WTC11 (cell line): ENCODE results near the gene RAB6A. TPM values are rescaled to one million over a fixed set of nuclear protein-coding genes. Genes with fewer than 3 reads are reported as not detected.

ENCODE experiments used
- ATAC-seq: fragments of 200-7000 bp; cut with Tn5 transposase; 2 replicates; pipeline ENCODE4 v1.10.0; 2021; ENCODE audit warnings: mild to moderate bottlenecking, moderate library complexity
- CTCF ChIA-PET: fragments of 300-600 bp; sonication (Branson Sonifier 250); formaldehyde crosslinking; loops from one replicate; lab custom pipeline; 2021; ENCODE audit warnings: antibody characterized with exemption; lab: Charles Lee
- POLR2A ChIA-PET: fragments of 350-600 bp; sonication (Branson Sonifier 250); formaldehyde crosslinking; loops from one replicate; lab custom pipeline; 2021; ENCODE audit warnings: antibody characterized with exemption; lab: Charles Lee
- DNase-seq: peaks from one replicate; pipeline ENCODE4 v3.0.0; 2021; ENCODE audit warnings: low spot score
- H3K27ac Mint-ChIP-seq: 2 replicates; pipeline ENCODE4 v1.8.0; 2021; ENCODE audit warnings: mixed read lengths
- H3K27me3 Mint-ChIP-seq: 2 replicates; pipeline ENCODE4 v1.8.0; 2021; ENCODE audit warnings: low read depth, mild to moderate bottlenecking, moderate library complexity, mixed read lengths
- H3K36me3 Mint-ChIP-seq: 2 replicates; pipeline ENCODE4 v1.8.0; 2021; ENCODE audit warnings: mixed read lengths
- H3K4me1 Mint-ChIP-seq: 2 replicates; pipeline ENCODE4 v1.8.0; 2022; ENCODE audit warnings: mixed read lengths
- H3K4me3 Mint-ChIP-seq: 2 replicates; pipeline ENCODE4 v1.8.0; 2021; ENCODE audit warnings: mild to moderate bottlenecking, moderate library complexity, mixed read lengths
- H3K9me3 Mint-ChIP-seq: 2 replicates; pipeline ENCODE4 v1.8.0; 2021; ENCODE audit warnings: mixed read lengths
- CBFB ChIP-seq: sonication (generic); formaldehyde crosslinking; IDR thresholded peaks from 2 replicates; pipeline ENCODE4 v1.8.1; 2022; ENCODE audit warnings: mild to moderate bottlenecking, low read depth, missing genetic modification reagents
- JAZF1 ChIP-seq: fragments of 250-450 bp; sonication (Bioruptor Pico); IDR thresholded peaks from 2 replicates; pipeline ENCODE4 v1.9.0; 2021; ENCODE audit warnings: moderate library complexity, mild to moderate bottlenecking, inconsistent platforms
- NR1H2 ChIP-seq: sonication (generic); formaldehyde crosslinking; IDR thresholded peaks from 2 replicates; pipeline ENCODE4 v1.9.0; 2021; ENCODE audit warnings: mild to moderate bottlenecking, moderate library complexity, missing genetic modification reagents
- NR3C1 ChIP-seq: sonication (generic); formaldehyde crosslinking; conservative IDR thresholded peaks from 2 replicates; pipeline ENCODE4 v1.8.1; 2023; ENCODE audit warnings: low read depth, mild to moderate bottlenecking, missing genetic modification reagents
- PRRX2 ChIP-seq: fragments of 250-450 bp; sonication (Bioruptor Pico); IDR thresholded peaks from 2 replicates; pipeline ENCODE4 v1.8.0; 2021; ENCODE audit warnings: mild to moderate bottlenecking
- ZBTB21 ChIP-seq: sonication (generic); formaldehyde crosslinking; IDR thresholded peaks from 2 replicates; pipeline ENCODE4 v1.8.1; 2023; ENCODE audit warnings: mild to moderate bottlenecking, missing genetic modification reagents, borderline replicate concordance
- ZNF219 ChIP-seq: sonication (generic); formaldehyde crosslinking; IDR thresholded peaks from 2 replicates; pipeline ENCODE4 v1.8.0; 2023; ENCODE audit warnings: missing genetic modification reagents, mild to moderate bottlenecking, borderline replicate concordance
- total RNA-seq: library from RNA; stranded (reverse); gene quantifications from 3 replicates; pipeline ENCODE4 v1.2.3, GENCODE V29; 2021
- TF ChIP-seq, protein P1 (sequence below): sonication (generic); formaldehyde crosslinking; IDR thresholded peaks from 2 replicates; pipeline ENCODE4 v1.8.1; 2022; ENCODE audit warnings: missing genetic modification reagents, borderline replicate concordance
- TF ChIP-seq, protein P2 (sequence below): sonication (generic); formaldehyde crosslinking; IDR thresholded peaks from 2 replicates; pipeline ENCODE4 v1.8.0; 2023; ENCODE audit warnings: missing genetic modification reagents, mild to moderate bottlenecking, borderline replicate concordance
- TF ChIP-seq, protein P3 (sequence below): sonication (generic); formaldehyde crosslinking; conservative IDR thresholded peaks from 2 replicates; pipeline ENCODE4 v1.8.1; 2023; ENCODE audit warnings: mild to moderate bottlenecking, low read depth, missing genetic modification reagents, moderate library complexity
- TF ChIP-seq, protein P4 (sequence below): fragments of 250-450 bp; sonication (Bioruptor Pico); IDR thresholded peaks from 2 replicates; pipeline ENCODE4 v1.9.0; 2021; ENCODE audit warnings: mild to moderate bottlenecking
- TF ChIP-seq, protein P5 (sequence below): fragments of 250-450 bp; sonication (Bioruptor Pico); IDR thresholded peaks from 2 replicates; pipeline ENCODE4 v2.1.2; 2022; ENCODE audit warnings: mild to moderate bottlenecking, moderate library complexity

RAB6A gene
- total RNA-seq, 1 experiment from 2014 or later: 107 TPM

DNA sequence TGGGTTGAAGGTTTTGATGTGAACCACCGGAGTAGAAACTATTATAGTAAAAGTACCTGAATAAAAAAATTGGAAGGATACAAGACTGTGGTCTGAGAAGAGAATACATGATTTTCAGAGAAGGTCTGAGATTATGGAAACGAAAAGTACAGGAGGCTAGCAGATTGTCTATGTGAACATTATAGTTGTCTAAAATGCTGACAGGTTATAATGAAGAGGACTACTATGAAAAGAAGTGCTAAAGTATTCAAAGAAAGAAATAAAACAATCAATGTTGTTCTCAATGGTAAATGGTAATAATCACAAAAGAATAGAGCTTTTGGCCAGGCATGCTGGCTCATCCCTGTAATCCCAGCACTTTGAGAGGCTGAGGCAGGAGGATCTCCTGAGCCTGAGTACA is 34.0 kb downstream of the RAB6A start:
- H3K9me3 Mint-ChIP-seq: no peaks in the 10 kb centered on the region
- CTCF ChIA-PET: interaction anchor here (0.6 to 3.4 kb wide), 3 partner anchors 14 to 204 kb away, joined by 3 to 15 read pairs (median 4); no protein-coding TSS in a partner anchor
- TF ChIP-seq PRRX2 (CRISPR knock-in tag) (no peak), ZBTB21 (CRISPR knock-in tag) (no peak)

DNA sequence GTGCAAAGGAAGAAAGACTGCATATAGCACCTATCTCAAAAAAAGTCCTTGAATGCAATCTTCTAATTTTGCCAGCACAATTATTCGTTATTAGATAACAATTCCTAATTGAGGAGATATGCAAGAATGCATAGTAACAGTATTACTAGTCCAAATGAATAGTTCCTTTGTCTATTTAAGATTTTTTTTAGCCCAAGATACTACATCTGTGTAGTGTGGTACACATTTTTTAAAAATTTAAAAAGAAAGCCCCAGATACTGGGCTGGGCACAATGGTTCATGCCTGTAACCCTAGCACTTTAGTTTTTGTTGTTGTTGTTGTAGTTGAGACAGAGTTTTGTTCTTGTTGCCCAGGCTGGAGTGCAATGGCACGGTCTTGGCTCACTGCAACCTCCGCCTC is 43.7 kb downstream of the RAB6A start:
- no peak for DNase-seq
- Mint-ChIP-seq H3K4me1 (no peaks in the 10 kb centered on the region), H3K4me3 (no peak overlapping the region), H3K36me3 (peaks cover 26% of the 10 kb centered on the region), H3K9me3 (no peaks in the 10 kb centered on the region)
- ChIA-PET POLR2A (no interaction called here), CTCF (interaction anchor here (1.3 kb wide), 1 partner anchor 91 kb away, joined by 3 read pairs; no protein-coding TSS in a partner anchor)
- ATAC-seq: no peak
- TF ChIP-seq JAZF1 (CRISPR knock-in tag) (no peak), NR1H2 (CRISPR knock-in tag) (no peak), ZNF219 (no peak), NR3C1 (CRISPR knock-in tag) (no peak), CBFB (CRISPR knock-in tag) (no peak)
- TF ChIP-seq, protein P1, sequence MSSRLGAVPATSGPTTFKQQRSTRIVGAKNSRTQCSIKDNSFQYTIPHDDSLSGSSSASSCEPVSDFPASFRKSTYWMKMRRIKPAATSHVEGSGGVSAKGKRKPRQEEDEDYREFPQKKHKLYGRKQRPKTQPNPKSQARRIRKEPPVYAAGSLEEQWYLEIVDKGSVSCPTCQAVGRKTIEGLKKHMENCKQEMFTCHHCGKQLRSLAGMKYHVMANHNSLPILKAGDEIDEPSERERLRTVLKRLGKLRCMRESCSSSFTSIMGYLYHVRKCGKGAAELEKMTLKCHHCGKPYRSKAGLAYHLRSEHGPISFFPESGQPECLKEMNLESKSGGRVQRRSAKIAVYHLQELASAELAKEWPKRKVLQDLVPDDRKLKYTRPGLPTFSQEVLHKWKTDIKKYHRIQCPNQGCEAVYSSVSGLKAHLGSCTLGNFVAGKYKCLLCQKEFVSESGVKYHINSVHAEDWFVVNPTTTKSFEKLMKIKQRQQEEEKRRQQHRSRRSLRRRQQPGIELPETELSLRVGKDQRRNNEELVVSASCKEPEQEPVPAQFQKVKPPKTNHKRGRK (CRISPR knock-in tag): no peak
- TF ChIP-seq, protein P2, sequence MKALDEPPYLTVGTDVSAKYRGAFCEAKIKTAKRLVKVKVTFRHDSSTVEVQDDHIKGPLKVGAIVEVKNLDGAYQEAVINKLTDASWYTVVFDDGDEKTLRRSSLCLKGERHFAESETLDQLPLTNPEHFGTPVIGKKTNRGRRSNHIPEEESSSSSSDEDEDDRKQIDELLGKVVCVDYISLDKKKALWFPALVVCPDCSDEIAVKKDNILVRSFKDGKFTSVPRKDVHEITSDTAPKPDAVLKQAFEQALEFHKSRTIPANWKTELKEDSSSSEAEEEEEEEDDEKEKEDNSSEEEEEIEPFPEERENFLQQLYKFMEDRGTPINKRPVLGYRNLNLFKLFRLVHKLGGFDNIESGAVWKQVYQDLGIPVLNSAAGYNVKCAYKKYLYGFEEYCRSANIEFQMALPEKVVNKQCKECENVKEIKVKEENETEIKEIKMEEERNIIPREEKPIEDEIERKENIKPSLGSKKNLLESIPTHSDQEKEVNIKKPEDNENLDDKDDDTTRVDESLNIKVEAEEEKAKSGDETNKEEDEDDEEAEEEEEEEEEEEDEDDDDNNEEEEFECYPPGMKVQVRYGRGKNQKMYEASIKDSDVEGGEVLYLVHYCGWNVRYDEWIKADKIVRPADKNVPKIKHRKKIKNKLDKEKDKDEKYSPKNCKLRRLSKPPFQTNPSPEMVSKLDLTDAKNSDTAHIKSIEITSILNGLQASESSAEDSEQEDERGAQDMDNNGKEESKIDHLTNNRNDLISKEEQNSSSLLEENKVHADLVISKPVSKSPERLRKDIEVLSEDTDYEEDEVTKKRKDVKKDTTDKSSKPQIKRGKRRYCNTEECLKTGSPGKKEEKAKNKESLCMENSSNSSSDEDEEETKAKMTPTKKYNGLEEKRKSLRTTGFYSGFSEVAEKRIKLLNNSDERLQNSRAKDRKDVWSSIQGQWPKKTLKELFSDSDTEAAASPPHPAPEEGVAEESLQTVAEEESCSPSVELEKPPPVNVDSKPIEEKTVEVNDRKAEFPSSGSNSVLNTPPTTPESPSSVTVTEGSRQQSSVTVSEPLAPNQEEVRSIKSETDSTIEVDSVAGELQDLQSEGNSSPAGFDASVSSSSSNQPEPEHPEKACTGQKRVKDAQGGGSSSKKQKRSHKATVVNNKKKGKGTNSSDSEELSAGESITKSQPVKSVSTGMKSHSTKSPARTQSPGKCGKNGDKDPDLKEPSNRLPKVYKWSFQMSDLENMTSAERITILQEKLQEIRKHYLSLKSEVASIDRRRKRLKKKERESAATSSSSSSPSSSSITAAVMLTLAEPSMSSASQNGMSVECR (CRISPR knock-in tag): no peak
- TF ChIP-seq, protein P3, sequence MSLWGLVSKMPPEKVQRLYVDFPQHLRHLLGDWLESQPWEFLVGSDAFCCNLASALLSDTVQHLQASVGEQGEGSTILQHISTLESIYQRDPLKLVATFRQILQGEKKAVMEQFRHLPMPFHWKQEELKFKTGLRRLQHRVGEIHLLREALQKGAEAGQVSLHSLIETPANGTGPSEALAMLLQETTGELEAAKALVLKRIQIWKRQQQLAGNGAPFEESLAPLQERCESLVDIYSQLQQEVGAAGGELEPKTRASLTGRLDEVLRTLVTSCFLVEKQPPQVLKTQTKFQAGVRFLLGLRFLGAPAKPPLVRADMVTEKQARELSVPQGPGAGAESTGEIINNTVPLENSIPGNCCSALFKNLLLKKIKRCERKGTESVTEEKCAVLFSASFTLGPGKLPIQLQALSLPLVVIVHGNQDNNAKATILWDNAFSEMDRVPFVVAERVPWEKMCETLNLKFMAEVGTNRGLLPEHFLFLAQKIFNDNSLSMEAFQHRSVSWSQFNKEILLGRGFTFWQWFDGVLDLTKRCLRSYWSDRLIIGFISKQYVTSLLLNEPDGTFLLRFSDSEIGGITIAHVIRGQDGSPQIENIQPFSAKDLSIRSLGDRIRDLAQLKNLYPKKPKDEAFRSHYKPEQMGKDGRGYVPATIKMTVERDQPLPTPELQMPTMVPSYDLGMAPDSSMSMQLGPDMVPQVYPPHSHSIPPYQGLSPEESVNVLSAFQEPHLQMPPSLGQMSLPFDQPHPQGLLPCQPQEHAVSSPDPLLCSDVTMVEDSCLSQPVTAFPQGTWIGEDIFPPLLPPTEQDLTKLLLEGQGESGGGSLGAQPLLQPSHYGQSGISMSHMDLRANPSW: no peak
- TF ChIP-seq, protein P4, sequence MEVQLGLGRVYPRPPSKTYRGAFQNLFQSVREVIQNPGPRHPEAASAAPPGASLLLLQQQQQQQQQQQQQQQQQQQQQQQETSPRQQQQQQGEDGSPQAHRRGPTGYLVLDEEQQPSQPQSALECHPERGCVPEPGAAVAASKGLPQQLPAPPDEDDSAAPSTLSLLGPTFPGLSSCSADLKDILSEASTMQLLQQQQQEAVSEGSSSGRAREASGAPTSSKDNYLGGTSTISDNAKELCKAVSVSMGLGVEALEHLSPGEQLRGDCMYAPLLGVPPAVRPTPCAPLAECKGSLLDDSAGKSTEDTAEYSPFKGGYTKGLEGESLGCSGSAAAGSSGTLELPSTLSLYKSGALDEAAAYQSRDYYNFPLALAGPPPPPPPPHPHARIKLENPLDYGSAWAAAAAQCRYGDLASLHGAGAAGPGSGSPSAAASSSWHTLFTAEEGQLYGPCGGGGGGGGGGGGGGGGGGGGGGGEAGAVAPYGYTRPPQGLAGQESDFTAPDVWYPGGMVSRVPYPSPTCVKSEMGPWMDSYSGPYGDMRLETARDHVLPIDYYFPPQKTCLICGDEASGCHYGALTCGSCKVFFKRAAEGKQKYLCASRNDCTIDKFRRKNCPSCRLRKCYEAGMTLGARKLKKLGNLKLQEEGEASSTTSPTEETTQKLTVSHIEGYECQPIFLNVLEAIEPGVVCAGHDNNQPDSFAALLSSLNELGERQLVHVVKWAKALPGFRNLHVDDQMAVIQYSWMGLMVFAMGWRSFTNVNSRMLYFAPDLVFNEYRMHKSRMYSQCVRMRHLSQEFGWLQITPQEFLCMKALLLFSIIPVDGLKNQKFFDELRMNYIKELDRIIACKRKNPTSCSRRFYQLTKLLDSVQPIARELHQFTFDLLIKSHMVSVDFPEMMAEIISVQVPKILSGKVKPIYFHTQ (CRISPR knock-in tag): no peak
- TF ChIP-seq, protein P5, sequence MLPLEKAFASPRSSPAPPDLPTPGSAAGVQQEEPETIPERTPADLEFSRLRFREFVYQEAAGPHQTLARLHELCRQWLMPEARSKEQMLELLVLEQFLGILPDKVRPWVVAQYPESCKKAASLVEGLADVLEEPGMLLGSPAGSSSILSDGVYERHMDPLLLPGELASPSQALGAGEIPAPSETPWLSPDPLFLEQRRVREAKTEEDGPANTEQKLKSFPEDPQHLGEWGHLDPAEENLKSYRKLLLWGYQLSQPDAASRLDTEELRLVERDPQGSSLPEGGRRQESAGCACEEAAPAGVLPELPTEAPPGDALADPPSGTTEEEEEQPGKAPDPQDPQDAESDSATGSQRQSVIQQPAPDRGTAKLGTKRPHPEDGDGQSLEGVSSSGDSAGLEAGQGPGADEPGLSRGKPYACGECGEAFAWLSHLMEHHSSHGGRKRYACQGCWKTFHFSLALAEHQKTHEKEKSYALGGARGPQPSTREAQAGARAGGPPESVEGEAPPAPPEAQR: no peak
- TF ChIP-seq, all 79 proteins: peak for 0
- H3K27me3 Mint-ChIP-seq: no peaks in the 10 kb centered on the region
- H3K27ac Mint-ChIP-seq: no peak overlapping the region

More for the DNA sequence above, 34.0 kb downstream of the RAB6A start:
- Mint-ChIP-seq H3K27ac (peak overlapping the region; percentile 37; the same call in 1 of the 2 replicates), H3K4me1 (peaks cover 9% of the 10 kb centered on the region), H3K4me3 (no peak overlapping the region), H3K27me3 (no peaks in the 10 kb centered on the region), H3K36me3 (peaks cover 13% of the 10 kb centered on the region; the same call in 1 of the 2 replicates)
- POLR2A ChIA-PET: interaction anchor here (0.6 to 0.9 kb wide), 2 partner anchors 53 to 502 kb away, joined by 3 to 4 read pairs; no protein-coding TSS in a partner anchor
- no peak for DNase-seq
- ATAC-seq: no peak
